ENCODE measurements around the gene FKTN. TPM values are rescaled to one million over a fixed set of nuclear protein-coding genes. Genes with fewer than 3 reads are reported as not detected.
"Not testable (repeated sequence)": the region's sequence is repeated elsewhere in the genome, so short reads cannot be mapped to it uniquely, and the experiment has no call there.

The FKTN gene
- total RNA-seq, 1 donor: 40.7 TPM

DNA sequence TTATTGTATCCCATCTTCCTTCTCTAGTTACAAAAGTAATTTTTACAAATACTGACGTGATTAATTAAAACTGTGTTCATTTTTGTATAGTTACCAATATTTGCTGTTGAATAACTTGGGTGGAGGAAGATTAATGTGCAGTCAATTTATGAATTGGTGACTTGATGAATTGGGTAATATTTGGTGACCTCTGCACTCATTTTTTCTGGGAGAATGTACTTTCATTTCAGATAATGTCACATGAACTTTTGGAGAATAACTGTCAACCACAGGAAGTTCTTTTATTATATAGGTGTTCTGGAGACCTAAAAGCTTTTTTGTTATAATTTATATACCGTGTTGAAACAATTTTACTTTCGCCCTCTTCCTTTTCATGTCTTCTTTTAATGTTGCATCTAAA, 26.4 kb upstream of the FKTN start:
- TF ChIP-seq CTCF (IDR thresholded peaks at IDR 0.05; ENCODE audit: insufficient read depth, low read length): no peak
- DNase-seq (ENCODE audit: low read depth): no peak
- no peak overlapping the region for H3K4me3 ChIP-seq (ENCODE audit: low read depth, low read length)

- no peak for DNase-seq (ENCODE audit: low read depth)
- no peak for TF ChIP-seq CTCF (IDR thresholded peaks at IDR 0.05; ENCODE audit: insufficient read depth, low read length)
- H3K4me3 ChIP-seq (ENCODE audit: low read depth, low read length): no peak overlapping the region
Measured at GRCh38 chr9:105535920-105536668, 21.8 kb upstream of the FKTN start.

- DNase-seq (ENCODE audit: low read depth): no peak
- no peak overlapping the region for H3K4me3 ChIP-seq (ENCODE audit: low read depth, low read length)
- no peak for TF ChIP-seq CTCF (IDR thresholded peaks at IDR 0.05; ENCODE audit: insufficient read depth, low read length)
Measured at GRCh38 chr9:105539452-105539851, 18.5 kb upstream of the FKTN start.

DNA sequence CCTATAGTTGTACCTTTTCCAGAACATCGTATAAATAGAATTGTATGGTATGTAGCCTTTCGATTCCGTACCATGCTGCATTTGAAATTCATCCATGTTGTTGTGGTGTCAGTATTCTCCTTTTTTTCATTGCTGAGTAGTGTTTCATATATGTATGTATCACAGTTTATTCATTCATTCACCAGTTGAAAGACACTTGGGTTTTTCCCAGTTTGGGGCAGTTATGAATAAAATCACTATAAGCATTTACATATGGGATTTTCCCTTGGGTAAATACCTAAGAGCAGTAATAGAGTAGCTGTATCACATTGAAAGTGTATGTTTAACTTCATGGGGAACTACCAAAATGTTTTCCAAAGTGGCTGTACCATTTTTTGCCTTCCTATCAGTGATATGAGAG, 16.1 kb upstream of the FKTN start:
- no peak for DNase-seq (ENCODE audit: low read depth)
- H3K4me3 ChIP-seq (ENCODE audit: low read depth, low read length): no peak overlapping the region
- no peak for TF ChIP-seq CTCF (IDR thresholded peaks at IDR 0.05; ENCODE audit: insufficient read depth, low read length)

DNA sequence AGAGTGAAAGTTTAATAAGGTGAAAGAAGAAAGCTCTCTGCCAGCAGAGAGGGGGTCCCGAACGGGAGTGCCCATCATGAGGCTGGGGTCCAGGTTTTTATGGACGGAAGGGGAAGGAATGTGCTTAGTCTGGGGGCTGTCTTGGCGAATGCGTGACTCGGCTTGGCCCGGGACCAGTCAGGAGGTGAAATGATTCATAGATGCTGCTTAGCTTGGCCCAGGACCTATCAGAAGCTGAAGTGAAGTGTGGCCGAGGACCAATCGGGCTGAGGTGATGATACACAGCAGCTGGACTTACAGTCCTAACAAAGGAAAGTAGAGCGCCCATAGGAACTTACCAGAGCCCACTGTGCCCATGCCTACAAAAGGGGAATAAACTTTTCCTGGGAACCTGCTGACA, 3.9 kb upstream of the FKTN start:
- no peak for TF ChIP-seq CTCF (IDR thresholded peaks at IDR 0.05; ENCODE audit: insufficient read depth, low read length)
- DNase-seq (ENCODE audit: low read depth): peak; percentile 63
- H3K4me3 ChIP-seq (ENCODE audit: low read depth, low read length): no peak overlapping the region

- no peak for TF ChIP-seq CTCF (IDR thresholded peaks at IDR 0.05; ENCODE audit: insufficient read depth, low read length)
- no peak overlapping the region for H3K4me3 ChIP-seq (ENCODE audit: low read depth, low read length)
- no peak for DNase-seq (ENCODE audit: low read depth)
Measured at GRCh38 chr9:105572455-105572854, 14.5 kb downstream of the FKTN start.

- H3K4me3 ChIP-seq (ENCODE audit: low read depth, low read length); DNase-seq (ENCODE audit: low read depth): not testable (repeated sequence)
Measured at GRCh38 chr9:105579952-105580351, 22.0 kb downstream of the FKTN start.

DNA sequence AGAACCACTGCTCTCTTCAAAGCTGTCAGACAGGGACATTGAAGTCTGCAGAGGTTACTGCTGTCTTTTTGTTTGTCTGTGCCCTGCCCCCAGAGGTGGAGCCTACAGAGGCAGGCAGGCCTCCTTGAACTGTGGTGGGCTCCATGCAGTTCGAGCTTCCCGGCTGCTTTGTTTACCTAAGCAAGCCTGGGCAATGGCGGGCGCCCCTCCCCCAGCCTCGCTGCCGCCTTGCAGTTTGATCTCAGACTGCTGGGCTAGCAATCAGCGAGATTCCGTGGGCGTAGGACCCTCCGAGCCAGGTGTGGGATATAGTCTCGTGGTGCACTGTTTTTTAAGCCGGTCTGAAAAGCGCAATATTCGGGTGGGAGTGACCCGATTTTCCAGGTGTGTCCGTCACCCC, 23.6 kb downstream of the FKTN start:
- not testable (repeated sequence) for DNase-seq (ENCODE audit: low read depth); H3K4me3 ChIP-seq (ENCODE audit: low read depth, low read length)

Measured in fibroblast of the aortic adventitia (primary cell).